Measurements from ENCODE around the gene TCF4. TPM values are rescaled to one million over a fixed set of nuclear protein-coding genes. Genes with fewer than 3 reads are reported as not detected.

The TCF4 gene
- total RNA-seq, 1 experiment from 2014 or later = 104 TPM

GRCh38 chr18:55302167-55302833, 285.7 kb downstream of the TCF4 start:
- Mint-ChIP-seq H3K27ac (peak overlapping the region; percentile 91), H3K4me3 (peak overlapping the region; percentile 20; the same call in 1 of the 2 replicates), H3K36me3 (no peaks in the 10 kb centered on the region), H3K4me1 (peaks cover 82% of the 10 kb centered on the region), H3K9me3 (no peaks in the 10 kb centered on the region), H3K27me3 (ENCODE audit: low read depth) (no peaks in the 10 kb centered on the region)
- CTCF ChIA-PET = interaction anchor here (0.6 to 1.4 kb wide), 3 partner anchors 15 to 82 kb away, joined by 3 to 5 read pairs (median 4); no protein-coding TSS in a partner anchor
- ATAC-seq (peak; percentile 52), DNase-seq (ENCODE audit: low spot score) (no peak)
- no peak for TF ChIP-seq IRF1 (CRISPR knock-in tag; IDR thresholded peaks at IDR 0.05)
- TF ChIP-seq ETV6 (CRISPR knock-in tag; IDR thresholded peaks at IDR 0.05) = 0 out of 2 replicates have a peak, but pooled peaks have one; percentile 41
- POLR2A ChIA-PET = no interaction called here

GRCh38 chr18:55301824-55302166, 286.2 kb downstream of the TCF4 start:
- Mint-ChIP-seq H3K4me3 (0 out of 2 replicates have a peak overlapping the region, but pooled peaks have one; percentile 20), H3K36me3 (no peaks in the 10 kb centered on the region), H3K4me1 (peaks cover 85% of the 10 kb centered on the region), H3K27ac (peak overlapping the region; percentile 87), H3K27me3 (ENCODE audit: low read depth) (no peaks in the 10 kb centered on the region), H3K9me3 (no peaks in the 10 kb centered on the region)
- DNase-seq (ENCODE audit: low spot score) (no peak), ATAC-seq (no peak)
- TF ChIP-seq, protein P1, sequence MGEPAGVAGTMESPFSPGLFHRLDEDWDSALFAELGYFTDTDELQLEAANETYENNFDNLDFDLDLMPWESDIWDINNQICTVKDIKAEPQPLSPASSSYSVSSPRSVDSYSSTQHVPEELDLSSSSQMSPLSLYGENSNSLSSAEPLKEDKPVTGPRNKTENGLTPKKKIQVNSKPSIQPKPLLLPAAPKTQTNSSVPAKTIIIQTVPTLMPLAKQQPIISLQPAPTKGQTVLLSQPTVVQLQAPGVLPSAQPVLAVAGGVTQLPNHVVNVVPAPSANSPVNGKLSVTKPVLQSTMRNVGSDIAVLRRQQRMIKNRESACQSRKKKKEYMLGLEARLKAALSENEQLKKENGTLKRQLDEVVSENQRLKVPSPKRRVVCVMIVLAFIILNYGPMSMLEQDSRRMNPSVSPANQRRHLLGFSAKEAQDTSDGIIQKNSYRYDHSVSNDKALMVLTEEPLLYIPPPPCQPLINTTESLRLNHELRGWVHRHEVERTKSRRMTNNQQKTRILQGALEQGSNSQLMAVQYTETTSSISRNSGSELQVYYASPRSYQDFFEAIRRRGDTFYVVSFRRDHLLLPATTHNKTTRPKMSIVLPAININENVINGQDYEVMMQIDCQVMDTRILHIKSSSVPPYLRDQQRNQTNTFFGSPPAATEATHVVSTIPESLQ (CRISPR knock-in tag; IDR thresholded peaks at IDR 0.05) = no peak
- TF ChIP-seq, protein P2, sequence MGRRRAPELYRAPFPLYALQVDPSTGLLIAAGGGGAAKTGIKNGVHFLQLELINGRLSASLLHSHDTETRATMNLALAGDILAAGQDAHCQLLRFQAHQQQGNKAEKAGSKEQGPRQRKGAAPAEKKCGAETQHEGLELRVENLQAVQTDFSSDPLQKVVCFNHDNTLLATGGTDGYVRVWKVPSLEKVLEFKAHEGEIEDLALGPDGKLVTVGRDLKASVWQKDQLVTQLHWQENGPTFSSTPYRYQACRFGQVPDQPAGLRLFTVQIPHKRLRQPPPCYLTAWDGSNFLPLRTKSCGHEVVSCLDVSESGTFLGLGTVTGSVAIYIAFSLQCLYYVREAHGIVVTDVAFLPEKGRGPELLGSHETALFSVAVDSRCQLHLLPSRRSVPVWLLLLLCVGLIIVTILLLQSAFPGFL (CRISPR knock-in tag; IDR thresholded peaks at IDR 0.05; ENCODE audit: borderline replicate concordance) = no peak
- TF ChIP-seq FOXK1 (CRISPR knock-in tag; IDR thresholded peaks at IDR 0.05) (no peak), CDX4 (CRISPR knock-in tag; IDR thresholded peaks at IDR 0.05; ENCODE audit: borderline replicate concordance) (no peak), EMX1 (CRISPR knock-in tag; IDR thresholded peaks at IDR 0.05) (no peak), ERG (CRISPR knock-in tag; IDR thresholded peaks at IDR 0.05) (no peak), HMGA2 (CRISPR knock-in tag; IDR thresholded peaks at IDR 0.05) (no peak), ZNF512 (CRISPR knock-in tag; IDR thresholded peaks at IDR 0.05; ENCODE audit: borderline replicate concordance) (no peak), ATF2 (CRISPR knock-in tag; IDR thresholded peaks at IDR 0.05; ENCODE audit: borderline replicate concordance, low read depth) (no peak), MXD4 (CRISPR knock-in tag; IDR thresholded peaks at IDR 0.05; ENCODE audit: borderline replicate concordance) (no peak)
- TF ChIP-seq, protein P3, sequence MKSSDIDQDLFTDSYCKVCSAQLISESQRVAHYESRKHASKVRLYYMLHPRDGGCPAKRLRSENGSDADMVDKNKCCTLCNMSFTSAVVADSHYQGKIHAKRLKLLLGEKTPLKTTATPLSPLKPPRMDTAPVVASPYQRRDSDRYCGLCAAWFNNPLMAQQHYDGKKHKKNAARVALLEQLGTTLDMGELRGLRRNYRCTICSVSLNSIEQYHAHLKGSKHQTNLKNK (CRISPR knock-in tag; IDR thresholded peaks at IDR 0.05) = no peak
- ChIA-PET POLR2A (no interaction called here), CTCF (interaction anchor here (0.6 to 1.4 kb wide), 3 partner anchors 15 to 83 kb away, joined by 3 to 5 read pairs (median 4); no protein-coding TSS in a partner anchor)

Measured in WTC11 (cell line).